Testis (tissue), 3 donors: ENCODE data around the gene LIF. TPM values are rescaled to one million over a fixed set of nuclear protein-coding genes. Genes with fewer than 3 reads are reported as not detected.

Source experiments
- DNase-seq: peaks from one replicate; pipeline ENCODE4 v3.0.0-alpha.2; 2019
- H3K27ac ChIP-seq, 2 donors: fragments of 200-600 bp; sonication (generic); one replicate each; pipeline ENCODE4 v1.5.1; 2019
- H3K27me3 ChIP-seq: fragments of 200-600 bp; sonication (generic); one replicate; pipeline ENCODE4 v1.5.1; 2019
- H3K36me3 ChIP-seq: fragments of 200-600 bp; sonication (generic); one replicate; pipeline ENCODE4 v1.5.1; 2017; ENCODE audit warnings: low read depth; ENCODE audit errors: missing control alignments
- H3K4me1 ChIP-seq: fragments of 200-600 bp; sonication (generic); one replicate; pipeline ENCODE4 v1.5.1; 2019
- H3K4me3 ChIP-seq, 2 donors: fragments of 200-600 bp; sonication (generic); one replicate each; pipeline ENCODE4 v1.5.1; 2017 to 2019
- H3K9me3 ChIP-seq: fragments of 200-600 bp; sonication (generic); one replicate; pipeline ENCODE4 v1.5.1; 2017
- POLR2A ChIP-seq: fragments of 450-650 bp; IDR thresholded peaks from one replicate; pipeline ENCODE4 v1.6.1; 2017; ENCODE audit warnings: antibody characterized with exemption, mild to moderate bottlenecking, moderate library complexity
- WGBS, 2 donors: methylation state at CpG; one replicate each; pipeline ENCODE4 v1.1.5; 2018; 5-methylcytosine and 5-hydroxymethylcytosine counted together
- intact Hi-C: fragments of 100-400 bp; cut with DNase I; formaldehyde crosslinking; loops from one replicate; pipeline ENCODE4 v1.15.1; 2023; ENCODE audit warnings: low total_unique reads
- polyA plus RNA-seq: library from polyadenylated mRNA; stranded (reverse); fragments of 350-450 nt; fragmentation: Illumina TruSeq; extraction: RNeasy Lipid Tissue Mini Kit (QIAGEN cat#74804); gene quantifications from one replicate; pipeline ENCODE4 v1.2.3, GENCODE V29; 2014; ENCODE audit warnings: low read depth, low replicate concordance; ENCODE audit not compliant: insufficient read depth
- total RNA-seq, 2 donors: library from RNA; depleted of rRNA; stranded (reverse); fragments of >200 nt; gene quantifications; one replicate each; pipeline ENCODE4 v1.2.3, GENCODE V29; 2016
- TF ChIP-seq, protein P1 (sequence below), 3 experiments: fragments of 450-650 bp in 2 of 3; fragments of 200-600 bp in 1 of 3; sonication (generic) in 1 of 3; IDR thresholded peaks; one replicate each; pipeline ENCODE4 v1.5.1; 2016 to 2019; ENCODE audit warnings: antibody characterized with exemption in 3 of 3, mild to moderate bottlenecking in 2 of 3, moderate library complexity in 1 of 3

The LIF gene
- total and polyA plus RNA-seq, 3 donors from 2014 or later: 0.08 to 1.4 (median 1.4) TPM

DNA sequence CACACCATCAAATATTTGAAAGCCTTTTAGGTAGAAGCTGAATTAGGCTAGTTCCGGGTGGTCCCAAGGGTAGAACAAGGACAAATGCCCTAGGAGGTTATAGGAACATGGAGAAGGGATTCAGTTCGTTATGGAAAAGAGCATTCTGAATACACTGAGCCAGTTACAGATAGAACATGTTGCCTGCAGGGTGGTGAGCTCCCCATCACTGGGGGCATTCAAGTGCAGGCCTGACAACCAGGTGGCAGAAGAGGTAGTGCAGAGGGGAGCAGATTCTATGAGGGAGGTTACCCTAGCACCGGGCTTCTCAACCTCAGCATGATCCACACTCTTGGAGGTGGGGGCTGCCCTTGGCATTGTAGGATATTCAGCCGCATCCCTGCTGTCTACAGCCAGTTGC is 24.2 kb downstream of the LIF start:
- WGBS, 2 donors: 91 to 93% methylated on average over 4 of the region's 4 CpGs
- Histone ChIP-seq H3K36me3 (no peaks in the 10 kb centered on the region), H3K9me3 (no peaks in the 10 kb centered on the region), H3K27me3 (no peaks in the 10 kb centered on the region), H3K4me3 (no peak overlapping the region), H3K4me1 (peaks cover 9% of the 10 kb centered on the region), H3K27ac (no peak overlapping the region)
- no peak for DNase-seq
- intact Hi-C loops: no loop called here
- TF ChIP-seq, protein P1, sequence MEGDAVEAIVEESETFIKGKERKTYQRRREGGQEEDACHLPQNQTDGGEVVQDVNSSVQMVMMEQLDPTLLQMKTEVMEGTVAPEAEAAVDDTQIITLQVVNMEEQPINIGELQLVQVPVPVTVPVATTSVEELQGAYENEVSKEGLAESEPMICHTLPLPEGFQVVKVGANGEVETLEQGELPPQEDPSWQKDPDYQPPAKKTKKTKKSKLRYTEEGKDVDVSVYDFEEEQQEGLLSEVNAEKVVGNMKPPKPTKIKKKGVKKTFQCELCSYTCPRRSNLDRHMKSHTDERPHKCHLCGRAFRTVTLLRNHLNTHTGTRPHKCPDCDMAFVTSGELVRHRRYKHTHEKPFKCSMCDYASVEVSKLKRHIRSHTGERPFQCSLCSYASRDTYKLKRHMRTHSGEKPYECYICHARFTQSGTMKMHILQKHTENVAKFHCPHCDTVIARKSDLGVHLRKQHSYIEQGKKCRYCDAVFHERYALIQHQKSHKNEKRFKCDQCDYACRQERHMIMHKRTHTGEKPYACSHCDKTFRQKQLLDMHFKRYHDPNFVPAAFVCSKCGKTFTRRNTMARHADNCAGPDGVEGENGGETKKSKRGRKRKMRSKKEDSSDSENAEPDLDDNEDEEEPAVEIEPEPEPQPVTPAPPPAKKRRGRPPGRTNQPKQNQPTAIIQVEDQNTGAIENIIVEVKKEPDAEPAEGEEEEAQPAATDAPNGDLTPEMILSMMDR (IDR thresholded peaks at IDR 0.05): no peak
- TF ChIP-seq POLR2A: no peak

DNA sequence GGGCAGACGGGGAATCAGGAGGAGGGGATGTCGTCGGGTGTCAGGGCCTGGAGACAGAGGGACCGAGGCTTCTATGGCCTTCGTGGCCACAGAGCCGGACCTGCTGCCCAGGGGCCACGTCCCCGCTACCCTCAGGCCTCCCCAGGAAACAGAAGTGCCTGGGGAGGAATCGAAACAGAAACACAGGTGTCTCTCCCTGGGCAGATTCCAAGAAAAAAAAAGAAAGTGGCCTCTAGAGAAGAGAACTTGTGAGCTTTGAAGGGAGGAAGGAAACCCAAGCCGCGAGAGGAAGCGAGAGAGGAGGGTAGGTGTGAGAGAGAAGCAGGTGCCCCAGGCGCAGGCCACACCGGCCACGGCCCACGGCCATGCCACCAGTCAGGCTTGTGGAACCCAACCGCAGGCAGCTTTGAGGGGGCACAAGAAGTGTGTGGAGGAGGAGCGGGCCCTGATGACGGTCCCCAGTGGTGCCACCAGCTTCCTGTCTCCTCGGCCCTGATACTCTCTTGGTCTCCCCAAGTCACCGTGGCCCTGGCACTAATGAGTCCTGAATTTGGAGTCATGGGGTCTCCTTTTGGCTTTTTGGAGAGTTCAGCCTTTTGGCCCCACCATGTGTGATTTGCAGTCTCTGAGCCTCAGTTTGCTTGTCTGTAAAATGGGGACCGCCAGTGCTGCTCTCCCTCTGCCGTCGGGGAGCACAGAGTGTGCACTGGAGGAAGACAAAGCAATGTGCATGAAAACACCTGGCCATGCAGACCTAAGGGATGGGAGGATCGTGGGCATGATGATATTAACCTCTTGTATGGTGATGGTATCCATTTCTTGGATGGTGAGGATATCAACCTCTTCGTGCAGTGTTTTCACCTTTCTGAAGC is 25.2 kb downstream of the LIF start:
- intact Hi-C loops: no loop called here
- Histone ChIP-seq H3K9me3 (no peaks in the 10 kb centered on the region), H3K4me3 (no peak overlapping the region), H3K27me3 (no peaks in the 10 kb centered on the region), H3K27ac (no peak overlapping the region), H3K36me3 (no peaks in the 10 kb centered on the region), H3K4me1 (peaks cover 4% of the 10 kb centered on the region)
- no peak for DNase-seq
- TF ChIP-seq, protein P1 (IDR thresholded peaks at IDR 0.05): no peak
- no peak for TF ChIP-seq POLR2A
- WGBS, 2 donors: 78 to 87% methylated on average over 26 of the region's 26 CpGs

DNA sequence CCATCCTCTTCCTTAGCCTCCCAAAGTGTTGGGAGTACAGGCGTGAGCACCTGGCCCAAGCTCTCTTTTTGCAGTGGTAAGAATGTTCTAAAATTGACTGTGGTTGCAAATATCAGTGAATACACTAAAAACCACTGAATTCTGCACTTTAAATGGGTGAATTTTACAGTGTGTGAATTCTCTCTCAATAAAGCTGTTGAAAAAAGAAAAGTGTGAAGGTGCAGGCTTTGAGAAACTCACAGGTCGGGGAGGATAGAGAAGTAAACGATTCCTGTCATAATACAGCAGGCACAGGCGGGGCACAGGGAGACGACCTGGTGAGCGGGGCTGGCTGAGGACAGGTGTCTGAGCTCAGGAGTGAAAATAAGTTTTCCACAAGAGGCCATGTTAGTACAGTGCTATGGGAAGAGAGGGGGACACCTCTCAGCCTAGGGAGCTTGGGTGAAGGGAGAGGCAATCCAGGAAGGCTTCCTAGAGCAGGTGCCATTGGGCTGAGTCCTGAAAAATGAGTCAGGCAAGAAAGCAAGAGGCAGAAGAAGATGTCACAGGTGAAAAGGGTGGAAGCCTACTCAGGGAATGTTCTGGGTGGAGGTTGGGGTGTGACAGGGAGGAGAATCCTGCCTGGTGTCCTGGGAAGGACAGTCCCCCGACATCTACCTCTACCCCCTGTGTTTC is 26.1 kb downstream of the LIF start:
- no peak overlapping the region for H3K27ac ChIP-seq
- TF ChIP-seq POLR2A: no peak
- TF ChIP-seq, protein P1 (IDR thresholded peaks at IDR 0.05): no peak
- 86 to 87% methylated on average over 7 of the region's 7 CpGs for WGBS, 2 donors
- no peak overlapping the region for H3K4me3 ChIP-seq
- DNase-seq: no peak
- no peaks in the 10 kb centered on the region for H3K9me3 ChIP-seq
- H3K36me3 ChIP-seq: no peaks in the 10 kb centered on the region
- intact Hi-C loops: no loop called here
- H3K27me3 ChIP-seq: no peaks in the 10 kb centered on the region
- no peaks in the 10 kb centered on the region for H3K4me1 ChIP-seq

DNA sequence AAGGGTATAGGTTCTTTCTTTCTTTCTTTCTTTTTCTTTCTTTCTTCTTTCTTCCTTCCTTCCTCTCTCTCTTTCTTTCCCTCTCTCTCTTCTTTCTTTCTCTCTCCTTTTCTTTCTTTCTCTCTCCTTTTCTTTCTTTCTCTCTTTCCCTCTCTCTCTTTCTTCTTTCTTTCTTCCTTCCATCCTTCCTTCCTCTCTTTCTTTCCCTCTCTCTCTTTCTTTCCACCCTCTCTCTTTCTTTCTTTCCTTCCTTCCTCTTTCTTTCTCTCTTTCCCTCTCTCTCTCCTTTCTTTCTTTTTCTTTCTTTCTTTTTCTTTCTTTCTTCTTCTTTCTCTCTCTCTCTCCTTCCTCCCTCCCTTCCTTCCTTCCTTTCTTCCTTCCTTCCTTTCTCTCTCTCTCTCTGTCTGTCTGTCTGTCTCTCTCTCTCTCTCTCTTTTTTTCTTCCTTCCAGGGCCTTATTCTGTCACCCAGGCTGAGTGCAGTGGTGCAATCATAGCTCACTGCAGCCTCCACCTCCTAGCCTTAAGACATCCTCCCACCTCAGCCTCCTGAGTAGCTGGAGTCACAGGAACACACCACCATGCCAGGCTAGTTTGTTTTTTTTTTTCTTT is 26.8 kb downstream of the LIF start:
- intact Hi-C loops: no loop called here
- no peak for DNase-seq

More for the DNA sequence above, 26.8 kb downstream of the LIF start:
- H3K9me3 ChIP-seq: no peaks in the 10 kb centered on the region
- no peak overlapping the region for H3K4me3 ChIP-seq
- no peaks in the 10 kb centered on the region for H3K36me3 ChIP-seq
- no peaks in the 10 kb centered on the region for H3K4me1 ChIP-seq
- no peak overlapping the region for H3K27ac ChIP-seq
- TF ChIP-seq, protein P1 (IDR thresholded peaks at IDR 0.05): no peak
- no peak for TF ChIP-seq POLR2A
- no peaks in the 10 kb centered on the region for H3K27me3 ChIP-seq
